SK-MEL-5 (cell line): ENCODE data around the gene RCBTB2. TPM values are rescaled to one million over a fixed set of nuclear protein-coding genes. Genes with fewer than 3 reads are reported as not detected.
A peak's percentile ranks its signal among the peaks of the same experiment; 100 is the strongest.

ENCODE experiments used
- DNase-seq: peaks from one replicate; pipeline ENCODE4 v3.0.0-alpha.2; 2016; ENCODE audit warnings: low read depth, low spot score
- in situ Hi-C: cut with HindIII; loops from 2 replicates; pipeline ENCODE4 v1.10.0; 2016; ENCODE audit warnings: low sequenced_read_pairs, high pct_unique_total_duplicates, low pct_unique_long_range_greater_than_20kb
- total RNA-seq: library from RNA; depleted of rRNA; stranded (reverse); fragments of >200 nt; shearing (Covaris generic); gene quantifications from 2 replicates; pipeline ENCODE4 v1.2.3, GENCODE V29; 2014

Gene RCBTB2
- total RNA-seq, 1 experiment from 2014 or later, result 4.8 TPM

- DNase-seq, result peak; percentile 15
- in situ Hi-C loops, result no loop called here
These were observed 9.3 kb upstream of the RCBTB2 start for GRCh38 chr13:48542138-48542537.

DNA sequence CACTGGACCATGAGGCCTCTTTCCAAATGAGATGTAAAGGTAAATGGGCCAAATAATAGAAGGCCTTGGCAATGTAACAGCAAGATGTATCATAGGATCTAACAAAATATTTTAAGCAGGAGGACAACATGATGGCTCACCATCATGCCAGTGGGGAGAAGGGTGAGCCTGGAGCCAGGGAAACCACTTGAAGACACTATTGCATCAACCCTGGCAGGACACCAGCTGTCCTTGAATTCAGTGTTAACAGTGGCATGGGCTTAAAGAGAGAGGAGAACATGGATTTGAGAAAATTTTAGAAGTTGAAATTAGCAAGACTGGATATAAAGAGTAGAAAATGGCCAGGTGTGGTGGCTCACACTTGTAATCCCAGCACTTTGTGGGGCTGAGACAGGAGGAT, 6.7 kb upstream of the RCBTB2 start:
- no peak for DNase-seq
- in situ Hi-C loops, result no loop called here

GRCh38 chr13:48536621-48537250, 3.9 kb upstream of the RCBTB2 start:
- in situ Hi-C loops, result no loop called here
- DNase-seq, result peak; percentile 68

GRCh38 chr13:48535766-48536165, 2.9 kb upstream of the RCBTB2 start:
- no peak for DNase-seq
- in situ Hi-C loops, result no loop called here

GRCh38 chr13:48534911-48535501, 2.1 kb upstream of the RCBTB2 start:
- no peak for DNase-seq
- in situ Hi-C loops, result no loop called here

GRCh38 chr13:48533961-48534600, 1.2 kb upstream of the RCBTB2 start:
- in situ Hi-C loops, result no loop called here
- no peak for DNase-seq

- in situ Hi-C loops, result no loop called here
- no peak for DNase-seq
These were observed 699 bp downstream of the RCBTB2 start for GRCh38 chr13:48532256-48532505.

DNA sequence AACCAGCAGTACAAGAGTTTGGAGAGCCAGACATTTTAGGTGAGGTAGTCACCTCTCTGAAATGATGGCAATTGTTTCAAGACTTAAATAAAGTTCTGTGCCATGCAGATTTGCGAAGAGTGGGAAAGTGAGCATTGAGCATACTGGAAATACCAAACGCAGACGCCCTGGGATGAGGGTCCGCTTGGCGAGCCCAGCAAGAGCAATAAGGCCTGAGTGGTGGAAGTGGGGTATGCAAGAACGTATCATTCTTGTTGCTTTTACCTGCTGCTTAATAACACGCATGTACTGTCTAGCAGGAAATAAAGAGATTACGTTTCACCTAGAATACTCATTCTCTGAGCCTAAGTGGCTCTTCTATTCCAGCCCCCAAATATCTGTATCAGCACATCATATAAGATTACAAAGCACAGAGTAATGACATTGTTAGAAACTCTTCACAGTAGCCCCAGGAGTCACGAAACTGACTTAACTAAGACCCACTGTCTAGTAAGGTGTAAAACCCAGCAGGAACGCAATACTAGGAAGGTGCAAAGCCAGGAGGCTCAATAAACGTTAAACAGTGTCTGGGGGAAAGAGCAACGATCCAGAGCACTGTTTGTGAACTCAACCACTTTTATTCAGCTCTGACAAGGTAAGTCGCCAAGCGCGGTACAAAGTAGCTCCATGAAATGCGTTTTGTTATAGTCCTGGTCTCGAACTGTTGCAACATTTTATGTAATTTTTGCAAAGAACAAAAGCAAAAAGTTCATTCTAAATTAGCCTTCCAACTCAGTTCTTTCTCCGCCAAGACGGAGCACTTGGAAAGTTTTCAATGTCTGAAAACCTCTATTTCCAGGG, 1.2 kb downstream of the RCBTB2 start:
- peak; percentile 29 for DNase-seq

DNA sequence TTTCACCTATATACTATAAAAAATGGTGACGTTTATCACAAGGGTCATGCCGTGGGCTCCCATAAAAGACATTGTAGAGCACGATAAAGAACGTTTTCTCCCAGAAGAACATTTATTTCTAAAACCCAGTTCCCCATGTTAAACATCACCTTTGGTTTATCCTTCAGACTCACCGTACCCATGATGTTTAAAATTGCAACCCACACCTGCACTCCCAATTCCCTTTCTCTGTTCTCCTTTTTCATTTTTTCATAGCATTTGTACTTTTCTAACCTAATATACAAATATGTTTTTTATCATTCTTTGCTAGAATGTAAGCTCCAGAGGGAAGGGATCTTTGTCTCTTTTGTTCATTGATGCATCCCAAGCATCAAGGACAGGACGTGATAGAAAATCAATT, 2.0 kb downstream of the RCBTB2 start:
- in situ Hi-C loops, result no loop called here
- no peak for DNase-seq

More for the DNA sequence above, 1.2 kb downstream of the RCBTB2 start:
- in situ Hi-C loops, result no loop called here

DNA sequence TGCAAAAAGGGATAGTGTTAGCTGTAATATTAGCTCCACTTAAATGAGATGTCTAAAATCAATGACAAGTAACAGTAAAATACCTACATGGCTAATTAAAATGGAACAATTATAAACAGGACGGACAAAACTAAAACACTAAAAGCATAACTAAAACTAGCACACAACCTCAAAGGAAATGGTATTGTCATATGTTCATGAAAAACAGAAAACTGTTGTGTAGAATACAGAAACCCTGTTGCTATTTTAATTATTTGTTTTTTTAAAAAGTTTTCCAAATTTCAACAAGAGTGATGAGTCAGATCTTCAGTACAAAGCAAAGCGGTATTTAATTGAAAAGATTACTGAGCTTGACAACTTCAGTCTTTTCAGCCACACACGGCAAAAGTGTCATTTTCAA, 4.2 kb downstream of the RCBTB2 start:
- no peak for DNase-seq
- in situ Hi-C loops, result no loop called here

GRCh38 chr13:48527955-48528354, 4.9 kb downstream of the RCBTB2 start:
- DNase-seq, result no peak
- in situ Hi-C loops, result no loop called here

DNA sequence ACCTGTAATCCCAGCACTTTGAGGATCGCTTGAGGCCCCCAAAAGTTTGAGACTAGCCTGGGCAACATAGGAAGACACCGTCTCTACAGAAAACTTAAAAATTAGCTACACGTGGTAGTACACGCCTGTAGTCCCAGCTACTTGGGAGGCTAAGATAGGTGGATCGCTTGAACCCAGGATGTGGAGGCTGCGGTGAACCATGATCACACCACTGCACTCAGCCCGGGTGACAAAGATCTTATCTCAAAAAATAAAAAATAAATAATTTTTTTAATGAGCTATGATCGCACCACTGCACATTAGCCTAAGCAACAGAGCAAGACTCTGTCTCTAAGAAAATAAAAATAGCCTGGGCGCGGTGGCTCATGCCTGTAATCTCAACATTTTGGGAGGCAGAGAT, 6.6 kb downstream of the RCBTB2 start:
- no peak for DNase-seq
- in situ Hi-C loops, result no loop called here

GRCh38 chr13:48518083-48518482, 14.8 kb downstream of the RCBTB2 start:
- DNase-seq, result no peak
- in situ Hi-C loops, result no loop called here

- no peak for DNase-seq
- in situ Hi-C loops, result no loop called here
These were observed 17.1 kb downstream of the RCBTB2 start for GRCh38 chr13:48515732-48516131.

DNA sequence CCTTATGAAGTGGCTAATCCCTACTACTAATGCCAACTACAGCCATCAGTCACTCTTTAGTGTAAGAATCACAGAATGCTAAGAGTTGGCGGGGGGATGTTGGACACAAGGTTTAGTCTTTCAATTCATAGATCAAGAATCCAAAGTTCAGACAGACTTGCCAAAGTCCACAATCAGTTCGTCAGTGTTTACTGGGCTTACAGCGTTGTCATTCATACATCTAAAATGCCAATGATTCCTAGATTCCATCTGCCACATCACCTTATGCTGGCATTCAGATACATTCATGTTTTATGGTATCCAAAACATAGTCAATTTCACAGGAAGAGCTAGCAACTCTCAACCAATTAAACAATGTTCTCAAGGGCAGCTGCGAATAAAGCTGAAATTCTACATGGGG, 18.1 kb downstream of the RCBTB2 start:
- in situ Hi-C loops, result no loop called here
- no peak for DNase-seq

DNA sequence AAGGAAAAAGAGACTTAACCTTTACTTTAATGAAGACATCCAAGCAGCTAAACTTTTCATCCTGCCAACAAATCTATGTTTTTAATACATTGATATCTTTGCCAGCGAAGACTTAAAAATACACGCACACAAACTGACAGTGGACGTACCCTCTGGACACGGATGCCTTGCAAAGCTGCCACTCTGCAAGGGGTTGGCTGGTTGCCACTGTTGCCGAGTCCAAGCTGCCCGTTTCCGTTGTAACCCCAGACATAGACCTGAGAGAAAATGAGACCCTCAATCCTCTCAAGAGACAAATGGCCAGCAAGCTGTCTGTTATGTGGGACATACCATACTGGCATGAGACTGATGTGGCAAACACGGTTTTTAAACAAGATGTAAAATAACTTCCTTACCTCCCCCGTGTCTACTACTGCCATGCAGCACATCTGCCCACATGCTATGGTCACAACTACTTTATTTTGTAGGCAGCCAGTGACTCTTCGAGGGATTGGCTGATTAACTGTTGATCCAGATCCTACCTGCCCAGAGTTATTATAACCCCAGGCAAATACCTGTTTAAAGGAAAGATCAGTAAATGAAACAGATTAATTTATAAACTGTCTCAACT, 21.2 kb downstream of the RCBTB2 start:
- DNase-seq, result no peak
- in situ Hi-C loops, result no loop called here

- in situ Hi-C loops, result no loop called here
- DNase-seq, result no peak
These were observed 22.2 kb downstream of the RCBTB2 start for GRCh38 chr13:48510698-48511097.

DNA sequence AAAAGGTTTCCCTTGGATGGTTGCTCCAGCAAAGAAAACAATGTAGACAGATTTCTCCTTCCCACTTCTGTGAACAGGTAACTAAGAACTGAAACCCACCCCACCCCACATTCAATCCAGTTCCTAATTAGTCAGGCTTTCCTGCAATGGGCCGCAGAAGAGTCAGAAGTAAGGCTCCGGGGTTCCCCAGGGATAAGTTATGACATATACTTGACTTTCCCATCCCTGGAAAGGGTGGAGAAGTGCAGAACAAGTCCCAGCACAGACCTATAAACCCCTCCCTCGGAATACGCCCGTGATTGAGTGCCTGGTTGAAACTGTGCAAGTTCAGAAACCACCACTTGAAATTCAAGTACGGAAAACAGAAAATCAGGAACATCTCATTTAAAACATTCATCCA, 24.9 kb downstream of the RCBTB2 start:
- in situ Hi-C loops, result no loop called here

More for the DNA sequence above, 24.9 kb downstream of the RCBTB2 start:
- no peak for DNase-seq
